ENCODE measurements around the gene THSD7B. TPM values are rescaled to one million over a fixed set of nuclear protein-coding genes. Genes with fewer than 3 reads are reported as not detected.

The THSD7B gene
- total and polyA plus RNA-seq, 2 of the 13 experiments (the other 11 are each of a cell fraction or from before 2014, with no cell fraction given): 0.02 TPM; not detected in 1

- Histone ChIP-seq H3K27ac (ENCODE audit: extremely low read length, insufficient read depth, low read length) (no peak overlapping the region), H3K9ac (ENCODE audit: insufficient read depth, low read depth, low read length) (no peak overlapping the region), H3K79me2 (ENCODE audit: insufficient read depth, low read length) (no peaks in the 10 kb centered on the region), H4K20me1 (ENCODE audit: insufficient read depth, low read length) (no peaks in the 10 kb centered on the region), H3K9me3 (ENCODE audit: low read length) (no peaks in the 10 kb centered on the region), H3K36me3 (replicated peaks in 1 of 2; ENCODE audit: control insufficient read depth in 1 of 2, insufficient read depth in 2 of 2, low read length in 2 of 2) (no peaks in the 10 kb centered on the region), H3K4me1 (ENCODE audit: insufficient read depth, low read length) (no peaks in the 10 kb centered on the region), H2AFZ (ENCODE audit: low read length) (no peak overlapping the region), H3K27me3 (ENCODE audit: control insufficient read depth in 1 of 2, insufficient read depth in 2 of 2, low read length in 2 of 2) (no peaks in the 10 kb centered on the region), H3K4me2 (ENCODE audit: low read depth, low read length) (no peak overlapping the region), H3K4me3 (replicated peaks in 1 of 3; ENCODE audit: insufficient read depth in 1 of 3, low read depth in 2 of 3, low read length in 3 of 3) (no peak overlapping the region)
- DNase-seq (ENCODE audit: low spot score) (peak; percentile 3), ATAC-seq (no peak; the same call in 2 of the 3 replicates), FAIRE-seq (no peak)
- no TSS peak for BruUV-seq (replicated peaks)
- WGBS (ENCODE audit: low lambda C conversion rate): 2% methylated on average over 3 of the region's 3 CpGs
- TF ChIP-seq ZNF570 (CRISPR knock-in tag; IDR thresholded peaks at IDR 0.05; ENCODE audit: borderline replicate concordance) (no peak), KDM5A (IDR thresholded peaks at IDR 0.05; ENCODE audit: borderline replicate concordance, low read length) (no peak), HOXD1 (CRISPR knock-in tag; IDR thresholded peaks at IDR 0.05) (no peak), ATRX (CRISPR knock-in tag; IDR thresholded peaks at IDR 0.05; ENCODE audit: borderline replicate concordance) (no peak), SSRP1 (CRISPR knock-in tag; IDR thresholded peaks at IDR 0.05) (no peak), HMGA1 (CRISPR knock-in tag; conservative IDR thresholded peaks at IDR 0.05) (no peak), CREB1 (IDR thresholded peaks at IDR 0.05) (no peak), CREB1 (CRISPR knock-in tag; IDR thresholded peaks at IDR 0.05) (no peak), ZNF24 (IDR thresholded peaks at IDR 0.05) (no peak), MZF1 (CRISPR knock-in tag; IDR thresholded peaks at IDR 0.05; ENCODE audit: borderline replicate concordance) (no peak), DPF2 (CRISPR knock-in tag; IDR thresholded peaks at IDR 0.05; ENCODE audit: borderline replicate concordance, low read depth) (no peak), FOXO1 (CRISPR knock-in tag; IDR thresholded peaks at IDR 0.05) (no peak), KDM6A (CRISPR knock-in tag; IDR thresholded peaks at IDR 0.05; ENCODE audit: low read depth) (no peak), KAT2B (IDR thresholded peaks at IDR 0.05; ENCODE audit: borderline replicate concordance, low read depth, low read length) (no peak), MED13 (CRISPR knock-in tag; IDR thresholded peaks at IDR 0.05) (no peak), CHD2 (IDR thresholded peaks at IDR 0.05; ENCODE audit: low read depth, low read length) (no peak)
- TF ChIP-seq, protein P1, sequence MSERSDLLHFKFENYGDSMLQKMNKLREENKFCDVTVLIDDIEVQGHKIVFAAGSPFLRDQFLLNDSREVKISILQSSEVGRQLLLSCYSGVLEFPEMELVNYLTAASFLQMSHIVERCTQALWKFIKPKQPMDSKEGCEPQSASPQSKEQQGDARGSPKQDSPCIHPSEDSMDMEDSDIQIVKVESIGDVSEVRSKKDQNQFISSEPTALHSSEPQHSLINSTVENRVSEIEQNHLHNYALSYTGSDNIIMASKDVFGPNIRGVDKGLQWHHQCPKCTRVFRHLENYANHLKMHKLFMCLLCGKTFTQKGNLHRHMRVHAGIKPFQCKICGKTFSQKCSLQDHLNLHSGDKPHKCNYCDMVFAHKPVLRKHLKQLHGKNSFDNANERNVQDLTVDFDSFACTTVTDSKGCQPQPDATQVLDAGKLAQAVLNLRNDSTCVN (CRISPR knock-in tag; IDR thresholded peaks at IDR 0.05; ENCODE audit: borderline replicate concordance): no peak
- POLR2A ChIA-PET: no interaction called here
- intact Hi-C loops (cut with micrococcal nuclease; ENCODE audit: unreplicated experiment) (no loop called here), in situ Hi-C loops (cut with HindIII; ENCODE audit: extremely low pct_ligation_motif_present, low pct_unique_long_range_greater_than_20kb) (no loop called here)
- CTCF ChIA-PET (ENCODE audit: low intra/inter-chr PET ratio, low total read pairs): no interaction called here
These were observed 655.4 kb downstream of the THSD7B start for GRCh38 chr2:137420744-137421143.

All from HepG2 (cell line).